Astrocyte of the hippocampus (primary cell): Measurements from ENCODE around the gene UIMC1.

Experiments used
- DNase-seq: peaks from one replicate; pipeline ENCODE4 v3.0.0; 2011; ENCODE audit warnings: low read depth, low spot score

The UIMC1 gene

DNA sequence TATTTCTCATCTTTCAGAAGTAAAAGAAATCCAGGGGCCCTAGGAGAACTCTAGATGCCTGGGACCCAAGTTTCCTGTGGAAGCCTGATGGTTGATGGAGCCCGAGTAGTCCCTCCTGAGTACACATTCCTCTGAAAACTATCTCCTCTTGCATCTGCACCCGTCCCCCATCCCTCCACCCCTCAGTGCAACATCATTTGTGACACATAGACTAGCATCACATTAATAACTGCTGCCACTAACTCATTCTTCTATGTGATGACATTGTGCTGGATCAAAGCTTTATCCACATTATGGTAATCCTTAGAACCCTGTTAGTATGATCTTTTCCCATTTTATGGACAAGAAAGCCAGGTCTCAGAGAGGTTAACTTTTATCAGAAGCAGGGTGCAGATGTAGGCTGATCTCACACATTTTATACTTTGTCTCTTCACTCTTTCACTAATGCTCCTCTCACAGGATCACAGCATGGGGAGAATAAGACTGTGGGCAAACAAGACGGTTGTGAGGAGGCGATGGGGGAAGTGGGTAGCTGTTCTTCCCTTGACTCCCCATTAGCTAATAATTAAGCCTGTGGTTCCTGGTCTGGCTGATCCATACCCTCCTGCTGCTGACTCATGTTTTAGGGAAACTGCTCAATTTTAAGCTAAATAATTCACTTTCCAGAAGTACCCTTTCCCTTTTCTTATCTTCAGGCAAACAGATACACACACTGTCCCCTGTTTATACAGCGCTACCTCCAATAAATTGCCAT is 103.5 kb downstream of the UIMC1 start:
- no peak for DNase-seq

GRCh38 chr5:176902102-176902814 is 104.3 kb downstream of the UIMC1 start:
- DNase-seq, result no peak

- no peak for DNase-seq
Observed at GRCh38 chr5:176901260-176902101, 105.1 kb downstream of the UIMC1 start.

DNA sequence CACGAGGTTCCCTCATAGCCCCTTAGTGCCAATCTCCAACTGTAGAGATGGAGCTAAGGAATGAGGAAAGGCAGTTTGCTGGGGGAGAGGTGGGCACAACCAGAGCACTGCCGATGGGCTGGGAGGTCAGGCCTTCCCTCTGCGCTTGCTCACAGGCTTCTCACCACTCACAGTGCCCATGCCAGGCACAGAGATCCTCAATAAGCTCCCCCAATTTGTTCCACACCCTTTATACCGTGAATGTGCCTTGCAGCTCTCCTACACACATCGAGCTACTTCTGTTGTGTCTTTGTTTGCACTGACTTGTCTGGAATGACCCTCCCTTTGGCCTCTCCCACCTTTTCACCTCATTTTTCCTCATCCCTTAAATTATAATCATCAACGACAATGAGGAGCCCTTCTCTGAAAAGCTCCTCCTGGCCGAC is 105.8 kb downstream of the UIMC1 start:
- DNase-seq, result no peak

- no peak for DNase-seq
Observed at GRCh38 chr5:176899946-176900779, 106.4 kb downstream of the UIMC1 start.

DNA sequence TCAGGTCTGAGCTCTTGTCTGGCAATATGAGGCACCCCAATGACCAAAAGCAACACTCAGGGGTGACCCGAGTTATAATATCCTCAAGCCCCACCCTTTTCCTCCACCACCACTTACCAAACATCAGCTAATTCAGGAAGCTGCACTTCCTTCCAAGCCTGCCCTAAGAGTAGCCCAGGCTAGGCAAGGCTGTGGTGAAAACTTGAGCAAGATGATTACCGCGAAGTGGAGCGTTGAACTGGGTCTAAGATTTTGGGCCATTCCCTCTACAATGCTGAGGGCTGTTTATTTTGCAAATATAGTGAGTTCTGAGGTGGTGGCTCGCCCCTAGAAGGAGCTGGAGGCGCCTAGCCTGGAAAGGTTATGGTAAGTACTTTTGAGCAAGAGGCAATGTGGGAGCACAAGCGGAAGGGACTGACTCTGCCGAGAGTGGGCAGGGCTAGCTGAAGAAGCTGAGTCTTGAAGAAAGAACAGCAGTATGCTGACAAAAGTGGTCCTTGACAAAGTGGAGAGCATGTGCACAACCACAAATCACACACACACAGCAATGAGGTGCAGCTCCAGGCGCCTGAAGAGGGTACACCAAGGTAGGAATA is 107.2 kb downstream of the UIMC1 start, which contains the start of gene HK3:
Gene HK3, minus strand, starts transcription at position 51 of the 596 bp plus-strand sequence. CDS start 3,187 bp downstream, outside the sequence.
- no peak for DNase-seq

DNA sequence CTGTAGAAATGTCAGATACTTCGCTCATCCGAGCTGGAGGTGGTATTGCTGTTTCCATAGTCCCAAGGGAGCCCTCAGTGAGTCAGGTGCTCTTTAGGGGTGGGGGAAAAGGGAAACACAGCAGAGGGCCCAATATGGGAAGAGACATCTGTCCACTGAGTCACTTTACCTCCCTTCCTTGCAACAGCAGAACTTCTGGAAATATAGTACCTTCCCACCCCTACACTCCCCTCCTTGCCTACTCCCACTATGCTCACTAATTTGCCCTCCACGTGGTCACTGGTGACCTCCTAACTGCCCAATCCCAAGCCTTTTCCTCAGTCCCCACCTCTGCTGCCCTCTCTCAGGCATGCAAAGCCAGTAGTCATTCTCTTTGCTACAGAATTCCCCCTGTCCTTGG is 109.3 kb downstream of the UIMC1 start:
- DNase-seq, result no peak

GRCh38 chr5:176895831-176896230 is 110.7 kb downstream of the UIMC1 start:
- no peak for DNase-seq

DNA sequence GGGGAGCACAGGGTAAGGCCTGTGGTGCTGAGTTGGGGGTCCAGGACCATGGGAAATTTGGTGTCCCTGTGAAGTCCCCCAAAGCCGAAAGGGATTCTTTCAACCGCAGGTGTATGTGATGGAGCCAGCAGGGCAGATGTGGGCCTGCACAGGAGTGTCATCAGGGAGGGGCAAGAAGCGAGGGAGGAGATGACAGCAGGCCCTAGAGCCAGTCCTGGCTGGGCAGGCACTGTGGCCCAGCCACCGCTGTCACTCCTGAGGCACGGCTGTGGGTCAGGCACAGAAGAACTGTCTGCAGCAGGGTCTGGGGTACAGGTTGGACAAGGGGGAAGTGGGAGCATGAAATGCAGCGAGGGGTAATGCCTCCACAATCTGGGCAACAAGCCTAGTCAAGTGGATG is 112.3 kb downstream of the UIMC1 start:
- no peak for DNase-seq

DNA sequence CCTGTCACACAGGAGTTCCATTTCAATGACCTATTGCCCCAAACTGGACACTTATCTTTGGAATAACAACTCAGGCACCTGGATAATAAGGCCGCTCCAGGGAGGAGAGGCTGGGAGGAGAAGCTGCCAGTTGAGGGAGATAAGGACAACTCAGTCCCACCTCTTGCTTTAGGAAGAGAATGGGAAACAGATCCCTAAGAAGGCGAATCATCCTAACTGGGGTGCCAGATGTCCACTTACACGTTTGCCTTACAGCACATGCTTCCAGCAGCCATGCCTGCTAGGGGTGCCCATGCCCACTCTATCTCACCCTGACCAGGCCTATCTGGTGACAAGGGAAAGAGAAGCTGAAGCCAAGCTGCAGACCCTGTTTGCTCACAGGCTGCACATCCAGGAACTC is 113.9 kb downstream of the UIMC1 start:
- no peak for DNase-seq

GRCh38 chr5:176891331-176891958 is 115.1 kb downstream of the UIMC1 start:
- DNase-seq, result no peak

GRCh38 chr5:176890455-176891330 is 115.9 kb downstream of the UIMC1 start:
- DNase-seq, result no peak

- no peak for DNase-seq
Observed at GRCh38 chr5:176889321-176890280, 117.0 kb downstream of the UIMC1 start.

GRCh38 chr5:176888865-176889165 is 117.8 kb downstream of the UIMC1 start:
- DNase-seq, result no peak

DNA sequence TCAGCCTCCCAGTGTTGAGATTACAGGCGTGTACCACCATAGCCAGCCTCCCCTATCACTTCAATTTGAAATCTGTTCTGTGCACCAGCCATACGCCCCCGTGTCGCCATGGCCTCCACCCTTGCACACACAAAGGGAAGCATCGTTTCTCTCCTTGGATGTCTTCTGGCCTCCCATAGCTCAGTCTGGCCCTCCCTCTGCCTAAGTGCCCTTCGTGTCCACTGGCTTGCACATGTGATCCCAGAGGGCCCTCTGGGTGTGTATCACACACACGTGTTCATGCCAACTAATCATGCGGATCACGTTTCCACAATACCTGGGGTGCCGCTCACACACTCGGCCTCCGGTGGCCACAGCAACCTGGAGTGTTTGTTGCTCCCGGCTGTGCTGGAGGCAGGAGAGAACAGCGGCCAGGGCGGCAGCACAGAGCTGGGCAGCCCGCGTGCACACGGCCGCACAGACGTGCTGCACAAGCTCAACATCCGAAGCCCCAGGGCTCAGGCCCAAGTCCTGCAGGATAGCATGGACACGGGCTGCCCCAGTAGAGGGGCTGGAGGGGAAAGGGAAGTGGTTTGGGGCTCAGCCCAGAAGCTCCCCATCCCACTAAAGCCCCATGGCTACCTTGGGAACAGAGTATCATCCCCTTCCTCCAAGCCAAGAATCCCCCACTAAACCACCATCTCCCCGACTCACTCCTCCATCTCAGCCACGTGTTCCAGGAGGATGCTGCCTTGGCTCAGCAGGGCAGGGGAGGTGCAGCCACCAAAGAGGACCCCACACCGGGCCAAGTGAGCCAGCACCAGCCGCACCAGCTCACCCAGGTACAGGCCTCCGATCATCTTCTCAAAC is 118.3 kb downstream of the UIMC1 start:
- no peak for DNase-seq

GRCh38 chr5:176887252-176887849 is 119.2 kb downstream of the UIMC1 start:
- no peak for DNase-seq
